H4 (cell line): ENCODE results near the gene NUB1. TPM values are rescaled to one million over a fixed set of nuclear protein-coding genes. Genes with fewer than 3 reads are reported as not detected.

ENCODE experiments used
- DNase-seq: peaks from one replicate; pipeline ENCODE4 v3.0.0-alpha.2; 2015; ENCODE audit warnings: low spot score
- total RNA-seq: library from RNA; depleted of rRNA; stranded (reverse); fragments of >200 nt; shearing (Covaris generic); gene quantifications from 2 replicates; pipeline ENCODE4 v1.2.3, GENCODE V29; 2014

NUB1 gene
- total RNA-seq, 1 experiment from 2014 or later = 63.0 TPM

DNA sequence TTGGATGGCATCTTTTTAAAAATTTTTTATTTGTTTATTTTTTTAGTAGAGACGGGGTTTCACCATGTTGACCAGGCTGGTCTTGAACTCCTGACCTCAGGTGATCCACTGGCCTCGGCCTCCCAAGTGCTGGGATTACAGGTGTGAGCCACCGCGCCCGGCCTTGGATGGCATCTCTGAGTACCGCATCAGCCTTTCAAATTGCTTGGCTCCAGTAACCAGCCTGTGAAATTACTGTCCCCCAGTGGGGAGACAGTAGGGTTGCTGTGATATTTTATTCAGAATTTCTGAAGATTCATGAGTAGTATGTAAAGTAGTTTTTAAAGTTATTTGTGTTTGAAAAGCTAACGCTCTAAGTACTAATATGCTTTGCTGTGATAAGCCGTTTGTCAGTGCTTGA, 1.2 kb downstream of the NUB1 start:
- no peak for DNase-seq

DNA sequence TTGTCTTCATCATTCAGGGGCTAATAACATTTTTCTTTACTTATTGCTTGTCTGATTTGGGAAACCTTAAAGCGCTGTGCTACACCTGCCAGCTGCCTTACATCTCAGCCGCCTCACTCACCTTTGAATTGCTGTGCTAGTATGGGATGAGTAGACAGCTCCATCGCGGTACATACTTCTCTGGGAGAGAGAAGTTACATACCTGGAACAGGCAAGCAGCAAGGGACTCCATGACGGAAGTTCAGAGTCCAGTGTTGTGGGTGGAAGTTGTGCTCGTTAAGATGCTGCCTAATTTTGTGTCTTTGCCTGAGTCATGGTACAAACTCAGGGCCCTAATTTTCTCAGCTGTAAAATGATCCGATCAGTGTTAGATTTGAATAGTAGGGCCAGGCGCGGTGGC, 1.9 kb downstream of the NUB1 start:
- no peak for DNase-seq

DNA sequence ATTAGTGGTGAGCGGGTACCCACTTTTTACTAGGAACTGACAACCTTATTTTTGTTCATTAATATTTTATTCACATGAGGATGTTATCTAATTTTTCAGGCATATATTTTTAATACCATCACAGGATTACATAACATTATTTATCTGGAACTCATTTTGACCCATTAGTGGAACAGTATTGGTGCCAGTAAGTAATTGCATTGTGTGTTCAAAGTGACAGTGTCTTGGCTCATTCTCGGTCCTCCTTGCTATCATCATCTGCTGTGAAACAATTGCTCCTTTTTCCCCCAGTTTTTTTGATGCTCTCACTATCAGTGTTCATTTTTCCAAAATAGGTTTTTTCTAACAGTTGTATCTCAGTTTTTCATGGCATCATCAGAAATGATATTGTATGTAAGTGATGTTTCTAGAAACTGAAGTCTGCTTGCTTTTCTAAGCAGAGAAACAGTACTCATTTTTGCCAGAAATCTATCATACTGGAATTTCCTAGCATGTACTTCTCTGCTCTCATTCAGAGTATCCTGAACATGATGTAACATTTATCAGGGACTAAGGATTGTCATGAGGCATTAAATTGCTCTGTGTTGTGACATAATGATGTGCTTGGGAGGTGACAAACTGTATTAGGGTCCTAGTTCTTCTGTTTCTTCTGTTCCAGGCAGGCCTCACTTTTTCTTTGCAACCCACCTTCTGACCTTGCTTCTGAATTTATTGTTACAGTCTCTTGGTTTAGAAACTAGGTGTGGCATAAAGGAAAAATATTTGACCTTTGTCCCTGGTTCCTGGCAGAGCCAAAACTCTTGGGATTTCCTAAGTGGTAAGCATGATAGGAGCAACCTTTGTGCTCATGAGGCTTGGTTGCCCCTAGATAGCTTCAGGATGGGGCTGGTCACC, 4.2 kb downstream of the NUB1 start:
- no peak for DNase-seq

DNA sequence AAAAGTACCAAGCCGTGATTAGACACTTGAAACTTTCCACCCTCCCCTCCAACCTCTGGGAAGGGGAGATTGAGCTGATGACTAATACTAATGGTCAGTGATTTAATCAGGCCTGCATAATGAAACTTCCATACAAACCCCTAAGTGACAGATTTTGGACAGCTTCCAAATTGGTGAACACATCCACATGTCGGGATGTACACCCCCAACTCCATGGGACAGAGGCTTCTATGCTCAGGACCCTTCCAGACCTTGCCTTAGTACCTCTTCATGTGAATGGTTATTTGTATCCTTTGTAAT, 4.8 kb downstream of the NUB1 start:
- no peak for DNase-seq

DNA sequence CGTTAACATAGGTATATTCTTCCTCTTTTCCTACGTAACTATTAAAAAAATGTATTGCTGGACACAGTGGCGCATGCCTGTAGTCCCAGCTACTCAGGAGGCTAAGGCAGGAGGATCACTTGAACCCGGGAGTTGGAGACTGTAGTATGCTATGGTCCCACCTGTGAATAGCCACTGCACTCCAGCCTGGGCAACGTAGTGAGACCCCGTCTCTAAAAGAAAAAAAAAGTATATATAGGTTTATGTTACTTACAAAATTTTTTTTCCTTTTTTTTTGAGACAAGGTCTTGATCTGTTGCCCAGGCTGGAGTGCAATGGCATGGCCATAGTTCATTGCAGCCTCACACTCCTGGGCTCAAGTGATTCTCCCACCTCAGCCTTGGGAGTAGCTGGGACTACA, 5.6 kb downstream of the NUB1 start:
- no peak for DNase-seq

DNA sequence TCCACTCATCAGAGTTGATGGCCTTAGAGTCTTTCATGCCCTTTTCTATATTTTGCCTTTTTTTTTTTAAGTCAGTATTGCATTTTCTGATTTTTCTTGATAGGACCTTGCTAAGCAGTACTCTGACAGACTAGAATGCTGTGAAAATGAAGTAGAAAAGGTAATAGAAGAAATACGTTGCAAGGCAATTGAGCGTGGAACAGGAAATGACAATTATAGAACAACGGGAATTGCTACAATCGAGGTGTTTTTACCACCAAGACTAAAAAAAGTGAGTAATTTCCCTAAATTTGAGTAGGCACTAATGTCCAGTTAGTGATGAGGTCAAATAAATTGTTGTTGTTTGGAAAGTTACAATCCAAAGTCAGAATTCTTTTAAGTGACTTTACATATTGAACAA, 7.4 kb downstream of the NUB1 start:
- no peak for DNase-seq

DNA sequence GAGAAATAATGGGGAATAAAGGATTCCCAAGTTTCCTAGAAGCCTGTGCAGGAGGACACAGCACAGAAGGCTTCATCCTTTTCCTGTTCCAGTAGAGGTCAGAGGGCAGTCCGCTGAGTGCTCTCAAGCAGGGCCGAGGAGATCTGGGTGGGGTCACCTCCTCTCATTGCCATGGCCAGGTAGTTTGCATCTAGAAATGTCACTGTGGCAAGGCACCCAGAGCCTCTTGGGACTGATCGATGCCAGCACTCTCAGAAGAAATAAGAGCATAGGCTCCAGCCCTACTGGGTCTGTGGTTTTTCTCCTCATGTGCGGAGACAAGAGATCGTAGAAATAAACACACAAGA, 7.9 kb downstream of the NUB1 start:
- DNase-seq = no peak

DNA sequence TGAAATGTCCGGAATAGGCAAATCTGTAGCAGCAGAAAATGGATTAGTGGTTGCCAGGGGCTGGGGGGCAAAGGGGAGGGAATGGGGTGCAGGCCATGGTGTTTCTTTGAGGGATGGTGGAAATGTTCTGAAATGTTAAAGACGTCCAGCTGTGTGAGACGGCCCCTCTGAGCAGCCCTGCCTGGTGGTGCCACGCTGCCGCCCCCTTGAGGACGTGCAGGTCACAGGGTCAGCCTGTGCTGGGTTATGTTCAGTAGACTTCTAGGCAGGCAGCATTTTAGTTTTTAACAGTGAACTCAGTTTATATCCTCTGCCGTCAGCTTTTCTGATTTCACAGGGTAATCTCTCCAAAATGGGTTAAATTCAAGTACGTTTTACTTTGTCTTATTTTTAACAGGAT, 9.4 kb downstream of the NUB1 start:
- DNase-seq = no peak

DNA sequence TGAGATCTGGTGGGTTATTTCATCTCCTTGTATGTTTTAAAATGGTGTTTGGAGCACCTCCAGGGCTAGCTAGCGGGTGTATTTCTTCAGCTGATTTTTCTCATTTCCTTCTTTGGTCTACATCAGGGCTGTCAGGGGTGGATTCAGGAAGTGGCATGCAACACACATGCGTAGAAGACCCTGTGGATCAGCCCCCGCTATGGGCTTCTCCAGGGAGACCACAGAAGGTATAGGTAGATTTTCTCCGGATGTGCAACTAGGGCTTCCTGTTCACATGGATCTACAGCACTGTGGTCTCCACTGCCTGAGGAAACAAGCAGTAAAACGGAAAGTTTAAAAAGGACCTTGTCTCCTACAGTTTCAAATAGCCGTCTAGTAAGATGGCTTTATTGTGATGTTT, 10.4 kb downstream of the NUB1 start:
- no peak for DNase-seq

DNA sequence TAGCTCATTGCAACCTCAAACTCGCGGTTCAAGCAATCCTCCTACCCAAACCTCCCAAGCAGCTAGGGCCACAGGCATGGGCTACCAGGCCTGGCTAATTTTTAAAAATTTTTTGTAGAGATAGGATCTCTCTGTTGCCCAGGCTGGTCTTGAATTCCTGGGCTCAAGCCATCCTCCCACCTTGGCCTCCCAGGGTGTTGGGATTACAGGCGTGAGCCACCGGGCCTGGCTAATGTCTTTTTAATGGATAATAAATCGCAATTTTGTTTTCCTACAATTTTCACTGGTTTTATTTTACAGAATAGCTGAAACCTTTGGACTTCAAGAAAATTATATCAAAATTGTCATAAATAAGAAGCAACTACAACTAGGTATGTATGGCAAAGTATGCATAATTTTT, 10.9 kb downstream of the NUB1 start:
- no peak for DNase-seq

DNA sequence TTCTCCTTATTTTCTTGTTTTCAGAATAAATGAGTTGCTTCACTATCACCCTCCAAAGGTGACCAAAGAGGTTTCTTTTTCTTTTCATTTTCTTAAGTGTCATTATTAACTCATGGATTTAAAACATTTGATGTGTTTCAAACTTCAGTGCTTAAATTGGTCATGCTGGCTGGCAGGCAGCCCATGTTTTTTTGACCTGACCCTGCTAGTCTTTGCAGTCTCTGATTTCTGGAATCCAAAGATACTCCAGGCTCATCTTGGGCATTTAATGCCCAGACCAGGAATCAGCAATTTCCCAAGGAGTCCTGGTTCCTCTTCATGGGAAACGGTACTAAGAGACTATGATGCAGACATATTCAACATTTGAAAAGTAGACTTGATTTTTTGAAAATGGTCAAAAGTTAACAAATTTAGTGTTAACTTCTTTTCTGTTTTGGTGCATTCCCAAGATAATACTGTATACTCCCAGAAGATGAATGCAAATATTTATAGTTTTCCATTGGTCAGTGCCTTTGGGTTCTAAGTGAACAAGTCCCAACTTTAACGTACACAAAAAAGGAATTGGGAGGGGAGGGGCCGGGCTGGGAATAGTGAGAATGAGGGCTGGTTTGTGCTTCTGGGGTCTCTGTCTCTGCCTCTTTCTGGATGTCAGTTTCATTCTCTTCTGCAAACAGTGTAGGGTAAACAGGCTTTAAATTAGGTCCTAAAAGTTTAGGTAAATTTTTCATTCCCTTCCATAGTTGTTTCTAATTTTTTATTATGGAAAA, 19.8 kb downstream of the NUB1 start:
- no peak for DNase-seq

DNA sequence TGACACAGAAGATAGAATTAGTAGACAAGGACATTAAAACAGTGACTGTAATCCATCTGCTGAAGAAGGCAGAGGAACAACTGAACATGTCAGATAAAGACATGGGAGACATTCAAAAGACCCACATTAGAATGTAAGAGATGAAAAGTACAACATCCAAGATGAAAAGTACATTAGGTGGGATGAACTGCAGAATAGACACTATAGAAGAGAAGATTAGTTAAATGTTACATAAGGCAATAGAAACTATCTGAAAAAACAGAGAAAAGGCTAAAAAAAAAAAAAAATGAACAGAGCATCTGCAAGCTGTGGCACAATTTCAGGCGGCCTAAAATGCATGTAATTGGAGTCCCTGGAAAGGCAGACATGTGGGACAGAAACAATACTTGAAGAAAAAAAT, 21.6 kb downstream of the NUB1 start:
- DNase-seq = no peak

DNA sequence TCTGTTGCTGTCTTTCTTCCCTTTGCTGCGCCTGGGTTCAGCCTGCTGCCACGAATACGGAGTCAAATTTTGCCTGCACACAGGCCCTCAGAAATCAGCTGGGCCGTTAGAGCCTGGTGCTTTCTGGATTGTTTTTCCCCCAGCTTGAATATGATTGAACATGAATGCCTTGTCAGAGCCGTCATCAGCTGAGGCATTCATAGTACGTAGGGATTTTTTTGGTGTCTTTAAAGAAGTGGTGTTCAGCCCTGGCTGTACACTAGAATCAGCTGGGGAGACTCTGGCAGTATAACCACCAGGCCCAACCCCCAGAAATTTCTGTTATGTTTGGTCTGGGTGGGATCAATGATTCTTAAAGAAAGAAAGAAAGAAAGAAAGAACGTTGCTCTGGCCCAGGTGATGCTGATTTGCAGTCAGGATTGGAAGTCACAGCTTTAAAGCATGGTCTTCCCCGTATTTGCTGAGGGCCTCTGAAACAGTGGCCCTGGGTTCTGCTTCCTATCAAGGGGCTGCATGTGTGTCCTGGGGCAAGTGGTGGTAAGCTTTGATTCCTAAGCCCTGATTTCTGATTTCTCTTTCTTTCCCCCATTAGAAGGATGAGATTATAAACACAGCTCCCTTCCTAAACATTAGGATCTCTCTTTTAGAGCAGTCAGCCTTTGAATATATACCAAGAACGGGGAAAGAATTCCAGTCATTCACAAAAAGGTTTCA, 24.7 kb downstream of the NUB1 start:
- DNase-seq = no peak

DNA sequence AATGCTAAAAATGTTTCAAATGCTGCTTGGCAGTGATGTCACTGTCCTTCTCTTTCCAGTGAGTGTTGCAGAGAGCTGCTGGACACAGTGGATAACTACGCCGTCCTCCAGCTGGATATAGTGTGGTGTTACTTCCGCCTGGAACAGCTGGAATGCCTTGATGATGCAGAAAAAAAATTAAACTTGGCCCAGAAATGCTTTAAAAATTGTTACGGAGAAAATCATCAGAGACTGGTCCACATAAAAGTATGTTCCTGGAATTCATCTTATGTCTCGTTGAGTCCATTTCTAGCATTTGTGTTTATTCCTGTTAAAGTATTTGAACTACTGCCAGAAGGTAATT, 25.2 kb downstream of the NUB1 start:
- no peak for DNase-seq

DNA sequence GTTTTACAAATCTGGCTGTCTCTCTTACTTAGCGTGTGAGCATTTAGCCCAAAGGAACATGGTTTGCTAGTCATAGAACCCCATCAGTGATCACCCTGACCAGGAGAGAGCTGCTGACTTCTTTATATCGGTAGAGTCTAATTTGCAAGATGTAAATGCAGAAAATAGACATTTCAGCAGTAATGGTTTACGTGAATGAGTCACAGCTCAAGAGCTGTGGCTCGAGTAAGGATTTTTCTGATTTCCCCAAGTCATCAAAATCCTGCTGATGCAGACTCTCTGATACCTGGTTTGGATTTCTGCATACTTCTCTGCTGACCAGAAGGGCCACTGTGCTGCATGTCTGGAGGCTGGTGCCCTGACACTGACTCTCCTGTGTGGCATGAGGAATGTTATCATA, 25.7 kb downstream of the NUB1 start:
- no peak for DNase-seq

DNA sequence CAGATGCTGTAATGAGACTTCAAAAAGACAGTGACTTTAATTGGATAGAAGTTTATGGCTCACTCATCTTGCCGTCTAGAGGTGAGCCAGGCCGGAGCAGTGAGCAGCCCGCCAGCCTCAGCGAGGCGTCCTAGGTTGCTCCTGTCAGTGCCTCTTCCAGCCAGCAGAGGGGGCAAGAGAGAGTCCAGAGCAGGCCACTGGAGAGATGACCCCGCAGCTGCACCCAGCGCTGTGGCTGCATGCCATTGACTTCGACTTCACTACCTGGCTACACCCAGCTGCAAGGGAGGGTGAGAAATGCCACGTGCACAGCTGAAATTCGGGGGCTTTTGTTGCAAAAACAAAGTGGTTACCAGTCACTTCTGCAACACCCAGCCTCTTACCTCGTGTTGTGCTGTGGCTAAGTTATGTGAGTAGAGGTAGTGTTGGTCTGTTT, 26.5 kb downstream of the NUB1 start:
- peak; percentile 76 for DNase-seq

DNA sequence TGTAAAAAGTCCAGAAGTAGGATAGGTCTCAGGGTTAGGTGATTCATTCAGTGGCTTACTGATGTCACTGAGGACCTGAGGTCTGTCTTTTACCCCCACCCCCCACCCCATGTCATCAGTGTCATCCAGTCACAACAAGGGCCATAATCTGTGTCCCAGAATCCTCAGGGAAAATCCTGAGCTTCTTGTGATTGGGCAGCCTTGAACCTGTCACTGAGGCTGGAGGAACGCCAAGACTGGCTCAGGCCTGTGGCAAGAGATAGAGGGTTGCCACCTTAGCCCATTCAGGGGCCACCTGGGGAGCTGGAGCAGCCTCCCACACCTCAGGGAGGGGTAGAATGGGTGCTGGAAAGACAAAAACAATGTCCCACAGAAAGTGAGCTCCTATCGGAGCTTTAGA, 29.7 kb downstream of the NUB1 start:
- DNase-seq = no peak

DNA sequence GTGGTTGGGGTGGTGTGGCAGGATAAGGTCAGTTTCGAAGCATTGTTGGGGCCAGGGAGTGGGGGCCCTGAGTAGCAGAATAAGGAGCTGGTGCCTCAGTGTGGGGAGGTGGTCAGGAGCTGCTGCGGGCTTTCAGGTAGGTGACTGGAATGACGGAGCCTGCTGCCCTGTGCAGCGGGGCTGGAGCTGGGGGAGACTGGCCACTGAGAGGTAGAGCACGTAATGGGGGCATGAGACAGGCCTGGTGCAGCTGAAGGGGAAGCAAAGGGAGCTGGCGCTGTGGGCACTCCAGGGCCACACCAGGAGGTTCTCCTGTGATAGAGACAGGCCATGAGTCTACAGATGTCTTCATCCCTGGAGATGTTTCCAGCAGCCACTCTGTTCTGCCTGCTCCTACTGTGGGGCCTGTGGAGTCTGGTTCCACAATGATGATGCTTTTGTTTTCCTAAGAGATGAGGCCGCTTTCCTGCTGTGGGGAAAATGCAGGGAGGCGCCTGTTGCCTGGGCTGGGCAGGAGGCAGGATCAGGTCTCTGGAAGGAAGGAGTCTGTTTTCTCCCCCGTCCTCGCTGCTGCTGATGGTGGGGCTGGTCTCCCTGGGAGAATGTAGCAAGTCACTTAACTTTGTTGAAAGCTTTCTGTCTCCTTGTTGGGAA, 31.1 kb downstream of the NUB1 start:
- DNase-seq = no peak

DNA sequence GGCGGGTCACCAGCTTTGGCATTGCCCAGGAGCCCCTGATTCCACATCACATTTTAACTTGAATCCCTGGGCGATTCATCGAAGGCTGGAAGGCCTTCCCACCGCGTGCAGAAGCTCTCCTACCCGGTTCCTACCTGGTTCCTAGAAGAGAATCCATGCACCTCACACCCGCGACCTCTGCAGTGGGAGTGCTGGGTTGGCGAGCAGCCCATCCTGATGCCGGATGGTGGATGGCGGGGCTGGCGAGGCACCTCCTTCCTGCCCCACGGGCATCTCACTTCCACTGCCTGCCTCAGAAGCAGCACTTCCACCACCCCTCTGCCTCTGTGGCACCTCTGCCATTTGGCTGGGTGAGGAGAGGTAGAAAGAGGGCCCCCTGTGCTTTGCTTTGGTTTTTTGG, 32.0 kb downstream of the NUB1 start:
- DNase-seq = no peak

DNA sequence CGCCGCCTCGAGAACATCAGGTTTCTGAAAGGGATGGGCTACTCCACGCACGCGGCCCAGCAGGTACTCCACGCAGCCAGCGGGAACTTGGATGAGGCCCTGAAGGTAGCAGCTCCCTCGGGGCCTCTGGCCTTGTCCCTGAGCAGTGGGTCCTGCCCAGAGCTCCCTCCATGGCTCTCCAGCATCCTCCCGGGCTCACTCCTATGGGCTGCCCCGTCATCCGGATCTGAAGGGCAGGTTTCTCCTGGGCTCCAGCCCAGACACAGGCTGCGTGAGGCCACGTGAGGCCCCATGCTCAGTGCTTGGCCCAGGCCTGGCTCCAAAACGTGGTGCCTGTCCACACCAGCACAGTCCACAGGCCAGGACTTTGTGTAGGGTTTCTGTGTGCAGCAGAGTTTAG, 32.5 kb downstream of the NUB1 start:
- no peak for DNase-seq

DNA sequence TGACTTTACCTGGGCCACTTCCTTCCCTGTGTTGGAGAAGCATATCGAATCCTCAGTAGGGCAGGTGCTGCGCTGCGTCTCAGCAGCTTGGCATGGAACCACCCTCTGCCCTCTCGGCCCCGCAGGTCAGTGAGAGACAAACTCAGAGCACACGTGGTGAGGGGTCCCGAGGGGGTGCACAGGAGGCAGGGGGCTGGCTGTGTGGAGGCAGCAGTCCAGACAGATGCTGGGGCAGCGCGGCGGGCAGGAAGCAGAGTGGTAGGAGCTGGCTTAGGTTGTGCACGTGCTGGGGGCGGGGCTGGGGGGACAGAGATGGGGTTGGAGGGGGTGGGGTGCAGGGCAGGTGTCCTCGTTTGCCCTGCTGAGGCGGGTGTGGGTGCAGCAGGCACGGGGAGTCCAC, 33.1 kb downstream of the NUB1 start:
- no peak for DNase-seq

DNA sequence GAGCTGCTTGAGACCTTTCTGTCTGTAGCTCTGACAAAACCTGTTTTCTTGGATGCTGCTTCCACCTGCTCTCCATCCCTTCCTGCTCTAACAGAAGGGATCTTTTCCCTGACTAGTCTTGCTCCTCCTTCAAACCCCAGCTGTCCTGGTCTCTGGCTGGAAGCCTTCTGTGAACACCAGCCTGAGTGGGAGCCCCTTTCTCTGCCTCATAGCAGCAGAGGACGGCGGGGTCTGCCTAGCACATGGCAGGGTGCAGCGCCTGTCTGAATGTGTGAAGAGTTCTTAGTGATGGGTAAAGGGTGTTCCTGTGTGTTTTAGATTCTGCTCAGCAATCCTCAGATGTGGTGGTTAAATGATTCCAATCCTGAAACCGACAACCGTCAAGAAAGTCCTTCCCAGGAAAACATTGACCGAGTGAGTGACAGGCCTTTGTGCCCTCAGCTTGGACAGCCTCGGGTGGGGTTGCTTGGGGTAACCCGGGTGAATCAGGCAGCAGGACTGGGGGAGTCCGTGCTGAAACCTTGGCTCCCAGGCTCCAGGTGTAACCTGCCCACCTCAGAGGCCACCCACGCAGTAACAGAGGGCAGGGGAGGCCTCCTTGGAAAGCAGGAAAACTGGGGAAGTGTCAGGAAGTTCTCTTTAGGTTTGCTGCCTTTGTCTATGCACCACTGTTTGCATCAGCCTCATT, 34.1 kb downstream of the NUB1 start:
- DNase-seq = no peak
